Measurements from ENCODE around the gene COMMD8. TPM values are rescaled to one million over a fixed set of nuclear protein-coding genes. Genes with fewer than 3 reads are reported as not detected.

Gene COMMD8
- total and polyA plus RNA-seq, 10 of the 15 experiments (the other 5 are each of a cell fraction or from before 2014, with no cell fraction given), result 27.6 to 156 (median 48.4) TPM

- no peak; the same call in 1 of the 2 replicates for TF ChIP-seq SMC3 (IDR thresholded peaks at IDR 0.05; ENCODE audit: borderline replicate concordance, low read length)
- TF ChIP-seq EZH2 (IDR thresholded peaks at IDR 0.05; ENCODE audit: borderline replicate concordance, control insufficient read depth, low read depth, low read length), result no peak
- TF ChIP-seq EGR1 (IDR thresholded peaks at IDR 0.05; ENCODE audit: borderline replicate concordance in 1 of 2, low read depth in 2 of 2, low read length in 2 of 2), result no peak
- TF ChIP-seq LARP7 (IDR thresholded peaks at IDR 0.05), result no peak
- no peak for TF ChIP-seq PAX8 (IDR thresholded peaks at IDR 0.05)
- no peak for TF ChIP-seq MYB (IDR thresholded peaks at IDR 0.05; ENCODE audit: borderline replicate concordance, low read depth, low read length)
- TF ChIP-seq FOXK2 (IDR thresholded peaks at IDR 0.05), result no peak
- TF ChIP-seq JUNB (IDR thresholded peaks at IDR 0.05), result peak; percentile 76
- TF ChIP-seq RBBP5 (conservative IDR thresholded peaks at IDR 0.05), result no peak
- no peak for TF ChIP-seq PML (IDR thresholded peaks at IDR 0.05; ENCODE audit: low read length)
- no peak for TF ChIP-seq ZNF622 (IDR thresholded peaks at IDR 0.05)
- TF ChIP-seq SRF (IDR thresholded peaks at IDR 0.05; ENCODE audit: low read depth in 2 of 2, low read length in 2 of 2), result no peak
- peak; percentile 53; the same call in 1 of the 2 replicates for TF ChIP-seq JUND (IDR thresholded peaks at IDR 0.05; ENCODE audit: low read depth, low read length)
- no peak for TF ChIP-seq ZNF274 (IDR thresholded peaks at IDR 0.05; ENCODE audit: insufficient read depth, insufficient read length)
- TF ChIP-seq POU2F2 (IDR thresholded peaks at IDR 0.05; ENCODE audit: borderline replicate concordance, low read depth, low read length), result peak; percentile 43; the same call in 1 of the 3 replicates
- TF ChIP-seq CREB1 (IDR thresholded peaks at IDR 0.05; ENCODE audit: low read depth), result 0 out of 2 replicates have a peak, but pooled peaks have one; percentile 5
- no peak for TF ChIP-seq IRF5 (IDR thresholded peaks at IDR 0.05; ENCODE audit: borderline replicate concordance)
- no peak for TF ChIP-seq CBFB (IDR thresholded peaks at IDR 0.05; ENCODE audit: low read depth)
- no peak; the same call in 1 of the 2 replicates for TF ChIP-seq ZBTB40 (IDR thresholded peaks at IDR 0.05; ENCODE audit: borderline replicate concordance)
- TF ChIP-seq SUPT20H (IDR thresholded peaks at IDR 0.05; ENCODE audit: borderline replicate concordance, control insufficient read depth, low read depth, low read length), result no peak
- TF ChIP-seq SIN3A (IDR thresholded peaks at IDR 0.05; ENCODE audit: low read depth, low read length), result no peak
- TF ChIP-seq RAD51 (IDR thresholded peaks at IDR 0.05), result peak; percentile 33; the same call in 1 of the 2 replicates
- no peak for TF ChIP-seq TCF12 (IDR thresholded peaks at IDR 0.05; ENCODE audit: low read depth, low read length)
- TF ChIP-seq CEBPB (IDR thresholded peaks at IDR 0.05; ENCODE audit: borderline replicate concordance in 1 of 2, low read depth in 2 of 2, low read length in 2 of 2), result no peak
- TF ChIP-seq ZNF207 (IDR thresholded peaks at IDR 0.05; ENCODE audit: borderline replicate concordance), result no peak
- TF ChIP-seq NFYA (IDR thresholded peaks at IDR 0.05; ENCODE audit: borderline replicate concordance, low read depth, low read length), result no peak
Observed at GRCh38 chr4:47510506-47511143, 47.1 kb upstream of the COMMD8 start (continued).
